HepG2 (cell line): ENCODE results near the gene CYTH1.

Source experiments
- CTCF ChIP-seq: sonication (generic); formaldehyde crosslinking; IDR thresholded peaks from 2 replicates; pipeline ENCODE4 v1.5.0; 2020; ENCODE audit warnings: mild to moderate bottlenecking, missing genetic modification reagents, moderate library complexity
- FOXK1 ChIP-seq: sonication (generic); formaldehyde crosslinking; IDR thresholded peaks from 2 replicates; pipeline ENCODE4 v1.4.0; 2020; ENCODE audit warnings: low read depth, missing genetic modification reagents, borderline replicate concordance
- IRX3 ChIP-seq: sonication (generic); formaldehyde crosslinking; IDR thresholded peaks from 2 replicates; pipeline ENCODE4 v1.8.1; 2023; ENCODE audit warnings: mild to moderate bottlenecking, low read depth, missing genetic modification reagents, borderline replicate concordance
- SUZ12 ChIP-seq: fragments of 150-350 bp; IDR thresholded peaks from 2 replicates; pipeline ENCODE4 v1.6.1; 2014; ENCODE audit warnings: low read depth, low read length
- TBL1XR1 ChIP-seq: fragments of 150-350 bp; IDR thresholded peaks from 2 replicates; pipeline ENCODE4 v1.6.1; 2014; ENCODE audit warnings: borderline replicate concordance, low read length; ENCODE audit not compliant: partially characterized antibody
- ZNF136 ChIP-seq: sonication (generic); formaldehyde crosslinking; IDR thresholded peaks from 2 replicates; pipeline ENCODE4 v1.8.1; 2022; ENCODE audit warnings: low read depth, mild to moderate bottlenecking, moderate library complexity, missing genetic modification reagents

- TF ChIP-seq CTCF (no peak), SUZ12 (no peak), FOXK1 (CRISPR knock-in tag) (no peak), TBL1XR1 (no peak), IRX3 (no peak), ZNF136 (no peak)
Observed at GRCh38 chr17:78672871-78673371, 109.2 kb downstream of the CYTH1 start.
